HG03064 (cell line): ENCODE data around the gene GIMD1.
"Not testable (repeated sequence)": the region's sequence is repeated elsewhere in the genome, so short reads cannot be mapped to it uniquely, and the experiment has no call there.

Experiments used
- ATAC-seq: cut with Tn5 transposase; IDR thresholded peaks from one replicate; pipeline ENCODE4 v1.9.1; 2021; ENCODE audit warnings: low read depth; ENCODE audit not compliant: unreplicated experiment

Gene GIMD1

GRCh38 chr4:106353786-106354185, 14.8 kb downstream of the GIMD1 start:
- no peak for ATAC-seq

- ATAC-seq, result no peak
Observed at GRCh38 chr4:106351016-106351415, 17.6 kb downstream of the GIMD1 start.

GRCh38 chr4:106347167-106347566, 21.4 kb downstream of the GIMD1 start:
- ATAC-seq, result no peak

GRCh38 chr4:106344647-106344970, 24.0 kb downstream of the GIMD1 start:
- no peak for ATAC-seq

GRCh38 chr4:106343865-106344646, 24.5 kb downstream of the GIMD1 start:
- no peak for ATAC-seq

GRCh38 chr4:106340774-106341173, 27.8 kb downstream of the GIMD1 start:
- ATAC-seq, result no peak

- no peak for ATAC-seq
Observed at GRCh38 chr4:106339431-106339830, 29.1 kb downstream of the GIMD1 start.

GRCh38 chr4:106338671-106339070, 29.9 kb downstream of the GIMD1 start:
- ATAC-seq, result no peak

GRCh38 chr4:106337916-106338315, 30.7 kb downstream of the GIMD1 start:
- ATAC-seq, result no peak

- ATAC-seq, result no peak
Observed at GRCh38 chr4:106336618-106337017, 32.0 kb downstream of the GIMD1 start.

- no peak for ATAC-seq
Observed at GRCh38 chr4:106334741-106335470, 33.7 kb downstream of the GIMD1 start.

GRCh38 chr4:106333186-106333585, 35.4 kb downstream of the GIMD1 start:
- no peak for ATAC-seq

GRCh38 chr4:106329041-106329618, 39.4 kb downstream of the GIMD1 start:
- ATAC-seq, result peak; percentile 77

- no peak for ATAC-seq
Observed at GRCh38 chr4:106325800-106326199, 42.8 kb downstream of the GIMD1 start.

GRCh38 chr4:106323119-106323518, 45.5 kb downstream of the GIMD1 start:
- ATAC-seq, result no peak

- ATAC-seq, result not testable (repeated sequence)
Observed at GRCh38 chr4:106321814-106322213, 46.8 kb downstream of the GIMD1 start.

- not testable (repeated sequence) for ATAC-seq
Observed at GRCh38 chr4:106321168-106321567, 47.4 kb downstream of the GIMD1 start.

GRCh38 chr4:106320235-106320634, 48.3 kb downstream of the GIMD1 start:
- no peak for ATAC-seq

- ATAC-seq, result no peak
Observed at GRCh38 chr4:106318511-106318910, 50.1 kb downstream of the GIMD1 start.

- no peak for ATAC-seq
Observed at GRCh38 chr4:106317815-106318214, 50.8 kb downstream of the GIMD1 start.

GRCh38 chr4:106316773-106317409, 51.7 kb downstream of the GIMD1 start:
- ATAC-seq, result peak; percentile 2
